ENCODE results near the gene MOBP.
"Not testable (repeated sequence)": the region's sequence is repeated elsewhere in the genome, so short reads cannot be mapped to it uniquely, and the experiment has no call there.

The MOBP gene, protein sequence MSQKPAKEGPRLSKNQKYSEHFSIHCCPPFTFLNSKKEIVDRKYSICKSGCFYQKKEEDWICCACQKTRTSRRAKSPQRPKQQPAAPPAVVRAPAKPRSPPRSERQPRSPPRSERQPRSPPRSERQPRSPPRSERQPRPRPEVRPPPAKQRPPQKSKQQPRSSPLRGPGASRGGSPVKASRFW

DNA sequence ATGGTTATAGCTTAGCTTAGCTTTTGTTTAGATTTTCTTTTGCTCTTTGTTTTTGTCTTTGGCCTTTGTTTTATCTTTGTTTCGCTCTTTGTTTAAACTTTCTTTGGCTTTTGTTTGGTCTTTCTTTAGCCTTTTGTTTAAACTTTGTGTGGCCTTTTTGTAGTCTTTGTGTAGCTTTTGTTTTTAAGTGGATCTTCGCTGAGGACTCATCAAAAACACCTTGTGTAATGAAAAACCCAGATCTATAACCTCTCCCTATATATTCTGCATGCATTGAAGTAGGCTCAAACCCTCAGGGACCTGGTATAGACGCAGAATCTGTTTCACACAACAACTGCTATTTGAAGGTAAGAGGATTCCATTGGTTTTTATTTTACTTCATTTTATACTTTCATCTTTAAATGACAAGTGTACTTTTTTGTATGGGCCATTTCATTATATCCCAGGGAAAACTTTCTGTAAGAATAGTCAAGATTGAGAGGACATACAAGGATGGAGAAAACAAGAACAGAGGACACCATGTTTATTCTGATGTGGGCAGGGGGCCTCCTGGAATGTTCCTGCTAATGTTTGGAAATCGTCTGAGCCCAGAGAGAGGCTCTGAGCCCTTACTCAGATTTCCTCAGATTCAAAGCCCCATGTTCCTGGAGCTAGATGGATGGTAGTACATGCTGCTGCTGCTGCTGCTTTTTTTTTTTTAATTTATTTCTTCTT lies at the start of gene MOBP:
Gene MOBP, plus strand, starts transcription at position 287 of the 714 bp plus-strand sequence. CDS start 34,390 bp downstream, outside the sequence.
- Histone ChIP-seq H3F3A (ENCODE audit: low read depth) (no peaks in the 10 kb centered on the region), H3K4me3 (ENCODE audit: low read length, poor library complexity, severe bottlenecking) (no peak within 1 kb of the TSS), H3K36me3 (ENCODE audit: insufficient read depth, low read length) (no peaks in the 10 kb centered on the region), H3K9ac (ENCODE audit: low read depth, low read length, poor library complexity, severe bottlenecking) (no peak within 1 kb of the TSS), H2AFZ (ENCODE audit: low read length) (no peak within 1 kb of the TSS), H3K9me2 (replicated peaks; ENCODE audit: low read depth, low read length) (no peaks in the 10 kb centered on the region), H3K4me1 (ENCODE audit: insufficient read depth, low read length, poor library complexity, severe bottlenecking) (no peaks in the 10 kb centered on the region), H4K20me1 (ENCODE audit: insufficient read depth, low read length, poor library complexity, severe bottlenecking) (no peaks in the 10 kb centered on the region), H3K27me3 (ENCODE audit: insufficient read depth, low read length, poor library complexity, severe bottlenecking) (no peaks in the 10 kb centered on the region), H3K79me2 (ENCODE audit: insufficient read depth, low read length) (no peaks in the 10 kb centered on the region), H3K9me3 (ENCODE audit: insufficient read depth, low read depth, low read length) (no peaks in the 10 kb centered on the region), H3K4me2 (ENCODE audit: low read depth, low read length, poor library complexity, severe bottlenecking) (no peak within 1 kb of the TSS)
- TF ChIP-seq, protein P1, sequence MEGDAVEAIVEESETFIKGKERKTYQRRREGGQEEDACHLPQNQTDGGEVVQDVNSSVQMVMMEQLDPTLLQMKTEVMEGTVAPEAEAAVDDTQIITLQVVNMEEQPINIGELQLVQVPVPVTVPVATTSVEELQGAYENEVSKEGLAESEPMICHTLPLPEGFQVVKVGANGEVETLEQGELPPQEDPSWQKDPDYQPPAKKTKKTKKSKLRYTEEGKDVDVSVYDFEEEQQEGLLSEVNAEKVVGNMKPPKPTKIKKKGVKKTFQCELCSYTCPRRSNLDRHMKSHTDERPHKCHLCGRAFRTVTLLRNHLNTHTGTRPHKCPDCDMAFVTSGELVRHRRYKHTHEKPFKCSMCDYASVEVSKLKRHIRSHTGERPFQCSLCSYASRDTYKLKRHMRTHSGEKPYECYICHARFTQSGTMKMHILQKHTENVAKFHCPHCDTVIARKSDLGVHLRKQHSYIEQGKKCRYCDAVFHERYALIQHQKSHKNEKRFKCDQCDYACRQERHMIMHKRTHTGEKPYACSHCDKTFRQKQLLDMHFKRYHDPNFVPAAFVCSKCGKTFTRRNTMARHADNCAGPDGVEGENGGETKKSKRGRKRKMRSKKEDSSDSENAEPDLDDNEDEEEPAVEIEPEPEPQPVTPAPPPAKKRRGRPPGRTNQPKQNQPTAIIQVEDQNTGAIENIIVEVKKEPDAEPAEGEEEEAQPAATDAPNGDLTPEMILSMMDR (conservative IDR thresholded peaks at IDR 0.05; ENCODE audit: low read length), result no peak
- TF ChIP-seq EZH2phosphoT487 (IDR thresholded peaks at IDR 0.05; ENCODE audit: borderline replicate concordance), result no peak

DNA sequence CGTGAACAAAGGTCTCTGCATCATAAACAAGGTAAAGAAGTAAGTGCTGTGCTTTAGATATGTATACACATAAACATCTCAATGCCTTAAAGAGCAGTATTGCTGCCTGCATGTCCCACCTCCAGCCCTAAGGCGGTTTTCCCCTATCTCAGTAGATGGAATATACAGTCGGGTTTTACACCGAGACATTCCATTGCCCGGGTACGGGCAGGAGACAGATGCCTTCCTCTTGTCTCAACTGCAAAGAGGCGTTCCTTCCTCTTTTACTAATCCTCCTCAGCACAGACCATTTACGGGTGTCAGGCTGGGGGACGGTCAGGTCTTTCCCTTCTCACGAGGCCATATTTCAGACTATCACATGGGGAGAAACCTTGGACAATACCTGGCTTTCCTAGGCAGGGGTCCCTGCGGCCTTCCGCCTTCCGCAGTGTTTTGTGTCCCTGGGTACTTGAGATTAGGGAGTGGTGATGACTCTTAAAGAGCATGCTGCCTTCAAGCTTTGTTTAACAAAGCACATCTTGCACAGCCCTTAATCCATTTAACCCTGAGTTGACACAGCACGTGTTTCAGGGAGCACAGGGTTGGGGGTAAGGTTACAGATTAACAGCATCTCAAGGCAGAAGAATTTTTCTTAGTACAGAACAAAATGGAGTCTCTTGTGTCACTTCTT lies 48.8 kb upstream of the MOBP start:
- not testable (repeated sequence) for H3K4me1 ChIP-seq (ENCODE audit: insufficient read depth, low read length, poor library complexity, severe bottlenecking); H2AFZ ChIP-seq (ENCODE audit: low read length); H3K4me2 ChIP-seq (ENCODE audit: low read depth, low read length, poor library complexity, severe bottlenecking); H3K36me3 ChIP-seq (ENCODE audit: insufficient read depth, low read length); H3K9me2 ChIP-seq (replicated peaks; ENCODE audit: low read depth, low read length); H3K9me3 ChIP-seq (ENCODE audit: insufficient read depth, low read depth, low read length); H3K4me3 ChIP-seq (ENCODE audit: low read length, poor library complexity, severe bottlenecking); H3K27me3 ChIP-seq (ENCODE audit: insufficient read depth, low read length, poor library complexity, severe bottlenecking); H3K9ac ChIP-seq (ENCODE audit: low read depth, low read length, poor library complexity, severe bottlenecking); H3K79me2 ChIP-seq (ENCODE audit: insufficient read depth, low read length); H4K20me1 ChIP-seq (ENCODE audit: insufficient read depth, low read length, poor library complexity, severe bottlenecking)
- peaks cover 14% of the 10 kb centered on the region; the same call in 1 of the 2 replicates for H3F3A ChIP-seq (ENCODE audit: low read depth)

DNA sequence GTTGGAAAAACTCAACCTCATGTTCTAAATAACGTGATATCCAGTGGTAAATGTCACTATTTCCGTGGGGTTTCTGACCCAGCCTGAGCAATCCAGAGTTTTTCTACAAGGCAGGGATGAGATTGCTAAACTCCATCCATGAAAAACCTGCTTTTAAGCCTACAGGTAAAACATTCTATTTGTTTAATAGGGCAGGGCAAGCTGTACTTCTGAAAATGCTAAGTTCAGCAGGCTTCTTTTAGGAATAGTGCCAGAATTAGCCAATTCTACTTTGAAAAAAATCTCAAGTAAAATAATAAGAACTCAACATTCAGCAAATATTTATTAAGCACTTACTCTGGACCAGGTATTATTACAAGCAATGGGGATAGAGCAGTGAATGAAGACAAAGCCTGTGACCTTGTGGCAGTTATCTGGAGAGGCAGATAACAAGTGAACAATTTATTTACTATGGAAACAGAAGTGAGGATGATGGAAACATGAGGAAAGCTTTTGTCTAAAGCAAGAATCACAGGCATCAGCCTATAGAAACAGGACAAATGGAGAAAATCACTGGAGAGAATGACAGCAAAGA lies 47.7 kb upstream of the MOBP start:
- no peak overlapping the region for H3K9ac ChIP-seq (ENCODE audit: low read depth, low read length, poor library complexity, severe bottlenecking)
- H3K27me3 ChIP-seq (ENCODE audit: insufficient read depth, low read length, poor library complexity, severe bottlenecking), result no peaks in the 10 kb centered on the region
- no peak overlapping the region for H3K4me2 ChIP-seq (ENCODE audit: low read depth, low read length, poor library complexity, severe bottlenecking)
- no peaks in the 10 kb centered on the region for H3K79me2 ChIP-seq (ENCODE audit: insufficient read depth, low read length)
- H3K4me3 ChIP-seq (ENCODE audit: low read length, poor library complexity, severe bottlenecking), result no peak overlapping the region
- H2AFZ ChIP-seq (ENCODE audit: low read length), result no peak overlapping the region
- H3F3A ChIP-seq (ENCODE audit: low read depth), result peaks cover 11% of the 10 kb centered on the region; the same call in 1 of the 2 replicates
- H3K9me2 ChIP-seq (replicated peaks; ENCODE audit: low read depth, low read length), result no peaks in the 10 kb centered on the region
- TF ChIP-seq, protein P1 (conservative IDR thresholded peaks at IDR 0.05; ENCODE audit: low read length), result no peak
- no peak for TF ChIP-seq EZH2phosphoT487 (IDR thresholded peaks at IDR 0.05; ENCODE audit: borderline replicate concordance)
- no peaks in the 10 kb centered on the region for H3K4me1 ChIP-seq (ENCODE audit: insufficient read depth, low read length, poor library complexity, severe bottlenecking)
- H4K20me1 ChIP-seq (ENCODE audit: insufficient read depth, low read length, poor library complexity, severe bottlenecking), result no peaks in the 10 kb centered on the region
- H3K9me3 ChIP-seq (ENCODE audit: insufficient read depth, low read depth, low read length), result no peaks in the 10 kb centered on the region
- no peaks in the 10 kb centered on the region; the same call in 1 of the 2 replicates for H3K36me3 ChIP-seq (ENCODE audit: insufficient read depth, low read length)

Data from Loucy (cell line).